ENCODE measurements around the gene PFKP.

Gene PFKP

DNA sequence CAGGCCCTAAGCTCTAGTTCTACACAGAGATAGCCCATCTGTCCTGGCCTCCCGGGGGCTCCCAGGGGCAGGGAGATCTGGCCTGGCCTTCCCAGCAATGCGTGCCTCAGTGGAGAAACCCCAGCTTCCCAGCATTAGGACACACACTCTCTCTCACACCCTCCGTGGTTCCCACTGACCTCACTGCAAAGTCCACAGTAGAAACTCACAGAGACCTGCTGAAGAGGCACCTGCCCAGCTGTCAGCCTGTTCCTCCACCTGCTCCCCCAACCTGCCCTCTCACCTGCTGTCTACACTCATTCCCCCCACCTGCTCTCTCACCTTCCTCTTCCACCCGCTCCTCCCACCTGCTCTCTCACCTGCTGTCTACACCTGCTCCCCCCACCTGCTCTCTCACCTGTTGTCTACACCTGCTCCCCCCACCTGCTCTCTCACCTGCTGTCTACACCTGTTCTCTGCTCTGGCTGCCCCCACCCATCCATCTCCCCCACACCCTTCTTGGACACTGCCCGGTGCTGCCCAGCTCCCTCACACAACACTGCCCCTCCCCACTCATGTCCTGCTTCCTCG lies 21.1 kb upstream of the PFKP start:
- Histone ChIP-seq H3K36me3 (ENCODE audit: control insufficient read depth, insufficient read depth, low read length) (no peaks in the 10 kb centered on the region), H3K9me3 (ENCODE audit: control insufficient read depth, low read length) (no peaks in the 10 kb centered on the region), H3K27me3 (ENCODE audit: control insufficient read depth, insufficient read depth, low read length, poor library complexity, severe bottlenecking) (no peaks in the 10 kb centered on the region), H3K4me3 (ENCODE audit: insufficient read depth, low read depth, low read length) (no peak overlapping the region), H3K4me1 (ENCODE audit: control insufficient read depth, insufficient read depth, low read length) (peaks cover 39% of the 10 kb centered on the region), H3K27ac (ENCODE audit: insufficient read depth, low read depth, low read length, poor library complexity, severe bottlenecking) (no peak overlapping the region)
- WGBS, 2 experiments = 83 to 84% methylated on average over 6 of the region's 6 CpGs

DNA sequence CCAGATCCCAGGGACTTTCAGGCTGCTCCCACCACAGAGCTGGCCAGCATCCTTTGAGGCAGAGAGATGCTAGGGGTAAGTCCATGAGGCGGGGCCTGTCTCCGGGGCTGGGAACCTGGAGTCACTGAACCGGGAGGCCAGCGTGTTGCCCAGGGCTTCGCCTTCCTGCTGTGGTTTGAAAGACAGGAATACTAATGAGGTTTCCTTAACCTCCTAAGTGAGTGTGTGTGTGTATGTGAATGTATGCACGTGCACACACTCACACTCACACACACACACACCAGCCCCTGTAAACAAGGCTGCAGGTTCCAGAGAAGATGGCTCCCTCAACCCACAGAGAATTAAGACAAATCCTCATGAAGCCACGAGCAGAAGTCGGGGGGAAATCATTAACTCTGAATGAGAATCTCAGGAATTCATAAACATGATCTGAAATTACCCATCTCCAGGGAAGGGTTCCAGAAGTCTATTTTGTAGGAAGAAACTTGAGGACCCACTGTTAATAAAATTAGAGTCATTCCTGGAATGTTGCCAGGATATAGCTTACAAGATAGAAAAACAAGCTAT lies 20.3 kb upstream of the PFKP start:
- Histone ChIP-seq H3K9me3 (ENCODE audit: control insufficient read depth, low read length) (no peaks in the 10 kb centered on the region), H3K27me3 (ENCODE audit: control insufficient read depth, insufficient read depth, low read length, poor library complexity, severe bottlenecking) (no peaks in the 10 kb centered on the region), H3K4me3 (ENCODE audit: insufficient read depth, low read depth, low read length) (no peak overlapping the region), H3K27ac (ENCODE audit: insufficient read depth, low read depth, low read length, poor library complexity, severe bottlenecking) (no peak overlapping the region), H3K4me1 (ENCODE audit: control insufficient read depth, insufficient read depth, low read length) (peaks cover 39% of the 10 kb centered on the region), H3K36me3 (ENCODE audit: control insufficient read depth, insufficient read depth, low read length) (no peaks in the 10 kb centered on the region)
- WGBS, 2 experiments = 45 to 58% methylated on average over 8 of the region's 8 CpGs

DNA sequence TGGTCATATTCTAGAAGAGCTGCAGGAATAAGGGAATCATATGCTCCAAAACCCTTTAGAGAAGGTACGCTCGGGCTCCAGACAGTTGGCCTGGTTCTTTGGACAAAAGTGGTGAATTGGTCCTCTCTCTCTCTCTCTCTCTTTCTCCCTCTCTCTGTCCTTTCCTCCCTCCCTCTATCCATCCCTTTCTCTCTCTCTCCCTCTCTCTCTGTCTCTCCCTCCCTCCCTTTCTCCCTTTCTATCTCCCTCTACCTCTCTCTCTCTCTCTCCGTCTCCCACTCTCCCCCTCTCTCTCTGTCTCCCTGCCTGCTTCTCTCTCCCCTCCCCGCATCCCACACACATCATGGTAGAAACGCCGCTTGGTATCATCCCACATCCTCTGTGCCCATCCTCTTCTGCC lies 19.8 kb upstream of the PFKP start:
- Histone ChIP-seq H3K4me1 (ENCODE audit: control insufficient read depth, insufficient read depth, low read length) (peaks cover 39% of the 10 kb centered on the region), H3K27ac (ENCODE audit: insufficient read depth, low read depth, low read length, poor library complexity, severe bottlenecking) (no peak overlapping the region), H3K4me3 (ENCODE audit: insufficient read depth, low read depth, low read length) (no peak overlapping the region), H3K36me3 (ENCODE audit: control insufficient read depth, insufficient read depth, low read length) (no peaks in the 10 kb centered on the region), H3K9me3 (ENCODE audit: control insufficient read depth, low read length) (no peaks in the 10 kb centered on the region), H3K27me3 (ENCODE audit: control insufficient read depth, insufficient read depth, low read length, poor library complexity, severe bottlenecking) (no peaks in the 10 kb centered on the region)
- WGBS, 2 experiments = 86 to 89% methylated on average over 6 of the region's 6 CpGs

DNA sequence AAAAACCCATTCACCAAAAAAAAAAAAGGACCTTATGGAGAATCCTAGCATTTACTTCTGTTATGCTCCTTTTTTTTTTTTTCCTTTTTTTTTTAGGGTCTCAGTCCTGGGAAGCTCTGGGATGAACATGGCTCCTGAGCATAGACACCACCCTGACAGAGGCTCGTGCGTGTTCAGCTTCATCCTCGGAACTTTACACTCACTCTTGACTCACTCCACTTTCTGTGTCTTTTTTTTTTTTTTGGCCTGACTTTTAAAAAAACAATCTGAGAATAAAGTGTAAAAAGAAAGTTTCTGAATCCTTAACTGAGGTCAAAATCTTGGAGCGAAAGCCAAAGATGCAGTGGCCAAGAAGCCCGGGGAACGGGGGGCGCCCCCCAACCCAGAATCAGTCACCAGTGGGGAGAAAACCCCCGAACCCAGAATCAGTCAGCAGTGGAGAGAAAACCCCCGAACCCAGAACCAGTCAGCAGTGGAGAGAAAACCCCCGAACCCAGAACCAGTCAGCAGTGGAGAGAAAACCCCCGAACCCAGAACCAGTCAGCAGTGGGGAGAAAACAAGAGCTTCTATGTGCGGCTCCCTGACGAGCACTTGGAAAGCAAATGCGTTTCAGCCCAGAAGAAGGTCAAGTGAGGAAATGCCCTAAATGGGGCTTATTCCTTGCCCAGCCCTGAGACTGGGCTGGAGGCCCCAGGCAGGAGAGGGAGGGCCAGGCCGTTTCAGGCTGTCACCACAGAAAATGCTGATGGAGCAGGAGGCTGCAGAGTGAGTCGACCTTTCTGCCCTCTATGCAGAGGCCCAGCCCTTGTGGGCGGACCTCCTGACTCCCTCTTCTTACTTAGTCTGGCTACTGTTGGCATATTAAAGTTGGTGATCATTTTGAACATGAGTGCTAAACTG lies 19.0 kb upstream of the PFKP start:
- Histone ChIP-seq H3K27me3 (ENCODE audit: control insufficient read depth, insufficient read depth, low read length, poor library complexity, severe bottlenecking) (no peaks in the 10 kb centered on the region), H3K27ac (ENCODE audit: insufficient read depth, low read depth, low read length, poor library complexity, severe bottlenecking) (no peak overlapping the region), H3K4me3 (ENCODE audit: insufficient read depth, low read depth, low read length) (no peak overlapping the region), H3K9me3 (ENCODE audit: control insufficient read depth, low read length) (no peaks in the 10 kb centered on the region), H3K36me3 (ENCODE audit: control insufficient read depth, insufficient read depth, low read length) (no peaks in the 10 kb centered on the region), H3K4me1 (ENCODE audit: control insufficient read depth, insufficient read depth, low read length) (peaks cover 39% of the 10 kb centered on the region)
- WGBS, 2 experiments = 67% methylated on average over 17 of the region's 17 CpGs

DNA sequence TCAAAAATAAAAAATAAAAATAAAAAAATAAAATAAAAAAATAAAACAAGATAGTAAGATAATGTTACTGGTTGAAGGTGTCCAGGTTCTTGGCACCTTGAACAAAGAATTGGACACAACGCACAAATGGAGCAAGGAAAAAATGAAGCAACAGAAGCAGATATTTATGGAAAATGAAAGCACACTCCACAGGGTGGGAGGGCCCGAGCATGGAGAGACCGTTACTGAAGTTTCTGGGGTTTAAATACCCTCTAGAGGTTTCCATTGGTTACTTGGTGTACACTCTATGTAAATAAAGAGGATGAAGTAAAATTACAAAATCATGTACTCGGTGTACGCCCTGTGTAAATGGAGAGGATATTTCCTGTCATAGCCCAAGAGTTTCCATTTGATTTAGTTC lies 15.7 kb upstream of the PFKP start:
- Histone ChIP-seq H3K9me3 (ENCODE audit: control insufficient read depth, low read length) (no peaks in the 10 kb centered on the region), H3K27ac (ENCODE audit: insufficient read depth, low read depth, low read length, poor library complexity, severe bottlenecking) (no peak overlapping the region), H3K4me3 (ENCODE audit: insufficient read depth, low read depth, low read length) (no peak overlapping the region), H3K4me1 (ENCODE audit: control insufficient read depth, insufficient read depth, low read length) (peaks cover 18% of the 10 kb centered on the region), H3K36me3 (ENCODE audit: control insufficient read depth, insufficient read depth, low read length) (no peaks in the 10 kb centered on the region), H3K27me3 (ENCODE audit: control insufficient read depth, insufficient read depth, low read length, poor library complexity, severe bottlenecking) (no peaks in the 10 kb centered on the region)
- 92 to 95% methylated on average over 5 of the region's 5 CpGs for WGBS, 2 experiments

DNA sequence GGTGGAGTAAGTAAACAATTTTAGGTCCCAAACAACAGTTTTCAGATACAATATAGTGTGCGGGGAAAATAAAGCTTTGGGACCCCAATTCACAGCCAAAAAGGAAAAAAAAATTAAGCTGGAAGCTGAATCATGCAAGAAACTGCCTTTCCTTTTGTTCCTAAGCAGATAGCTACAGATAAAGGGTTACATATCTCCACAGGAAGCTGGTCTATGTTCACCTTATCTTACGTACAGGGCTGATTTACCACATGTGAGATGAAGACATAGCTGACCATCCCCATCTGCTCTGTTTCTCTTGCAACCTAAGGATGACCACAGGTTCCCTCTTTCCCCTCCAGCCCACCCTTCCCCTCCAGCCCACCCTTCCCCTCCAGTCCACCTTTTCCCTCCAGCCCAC lies 14.2 kb upstream of the PFKP start:
- 92 to 98% methylated on average over 2 of the region's 2 CpGs for WGBS, 2 experiments
- H3K4me3 ChIP-seq (ENCODE audit: insufficient read depth, low read depth, low read length) = no peak overlapping the region
- no peaks in the 10 kb centered on the region for H3K36me3 ChIP-seq (ENCODE audit: control insufficient read depth, insufficient read depth, low read length)
- no peaks in the 10 kb centered on the region for H3K9me3 ChIP-seq (ENCODE audit: control insufficient read depth, low read length)
- H3K4me1 ChIP-seq (ENCODE audit: control insufficient read depth, insufficient read depth, low read length) = peaks cover 7% of the 10 kb centered on the region
- no peaks in the 10 kb centered on the region for H3K27me3 ChIP-seq (ENCODE audit: control insufficient read depth, insufficient read depth, low read length, poor library complexity, severe bottlenecking)
- H3K27ac ChIP-seq (ENCODE audit: insufficient read depth, low read depth, low read length, poor library complexity, severe bottlenecking) = no peak overlapping the region

DNA sequence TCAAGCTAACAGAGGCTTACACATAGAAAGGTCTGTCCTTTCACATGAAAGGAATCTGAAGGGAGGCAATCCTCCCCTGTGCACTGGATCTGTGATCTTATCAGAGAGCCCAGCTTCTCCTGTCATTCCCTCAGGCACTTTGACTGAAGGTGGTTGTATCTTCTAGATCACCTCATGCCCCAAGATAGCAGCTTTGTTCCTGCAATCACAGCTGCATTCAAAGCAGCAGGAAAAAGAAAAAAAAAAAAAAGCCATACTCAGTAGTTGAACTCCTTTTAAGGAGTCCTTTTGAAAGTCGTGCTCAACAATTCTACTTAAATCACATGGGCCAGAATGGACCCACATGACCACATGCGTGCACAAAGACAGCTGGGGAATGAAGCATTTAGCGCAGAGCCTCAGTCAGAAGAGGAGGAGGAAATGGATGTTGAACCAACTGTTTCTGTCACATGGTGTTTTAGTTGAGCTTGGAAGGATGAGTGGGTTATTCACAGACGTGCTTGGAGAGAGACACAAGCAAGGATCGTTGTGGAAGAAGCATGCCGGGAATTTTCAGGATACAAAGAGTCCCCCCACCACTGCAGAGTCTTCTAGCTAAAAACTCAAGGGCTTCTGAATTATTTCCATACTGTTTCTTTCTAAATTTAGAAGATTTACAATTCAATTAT lies 13.0 kb upstream of the PFKP start:
- WGBS, 2 experiments = 77 to 83% methylated on average over 6 of the region's 6 CpGs
- Histone ChIP-seq H3K4me3 (ENCODE audit: insufficient read depth, low read depth, low read length) (no peak overlapping the region), H3K27me3 (ENCODE audit: control insufficient read depth, insufficient read depth, low read length, poor library complexity, severe bottlenecking) (no peaks in the 10 kb centered on the region), H3K4me1 (ENCODE audit: control insufficient read depth, insufficient read depth, low read length) (peaks cover 2% of the 10 kb centered on the region), H3K27ac (ENCODE audit: insufficient read depth, low read depth, low read length, poor library complexity, severe bottlenecking) (no peak overlapping the region), H3K36me3 (ENCODE audit: control insufficient read depth, insufficient read depth, low read length) (no peaks in the 10 kb centered on the region), H3K9me3 (ENCODE audit: control insufficient read depth, low read length) (no peaks in the 10 kb centered on the region)

DNA sequence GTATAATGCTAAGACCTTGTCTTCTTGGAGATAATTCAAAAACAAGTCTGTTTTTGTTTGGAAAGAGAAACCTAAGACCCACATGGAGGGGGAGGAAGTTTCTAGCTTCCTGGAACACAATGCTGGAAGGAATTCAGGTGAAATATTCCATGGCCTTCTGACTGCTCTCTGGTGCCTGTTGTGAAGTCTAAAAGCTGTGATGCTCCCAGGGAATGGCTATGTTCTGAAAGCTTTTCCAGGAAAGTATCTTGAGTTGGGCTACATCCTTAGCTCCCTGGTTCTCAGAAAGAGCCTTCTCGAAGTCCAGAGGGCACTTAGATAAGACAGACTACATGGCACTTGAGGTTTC lies 12.5 kb upstream of the PFKP start:
- Histone ChIP-seq H3K4me1 (ENCODE audit: control insufficient read depth, insufficient read depth, low read length) (peaks cover 2% of the 10 kb centered on the region), H3K9me3 (ENCODE audit: control insufficient read depth, low read length) (no peaks in the 10 kb centered on the region), H3K27ac (ENCODE audit: insufficient read depth, low read depth, low read length, poor library complexity, severe bottlenecking) (no peak overlapping the region), H3K4me3 (ENCODE audit: insufficient read depth, low read depth, low read length) (no peak overlapping the region), H3K27me3 (ENCODE audit: control insufficient read depth, insufficient read depth, low read length, poor library complexity, severe bottlenecking) (no peaks in the 10 kb centered on the region), H3K36me3 (ENCODE audit: control insufficient read depth, insufficient read depth, low read length) (no peaks in the 10 kb centered on the region)
- WGBS, 2 experiments = 88 to 91% methylated on average over 1 of the region's 1 CpG

DNA sequence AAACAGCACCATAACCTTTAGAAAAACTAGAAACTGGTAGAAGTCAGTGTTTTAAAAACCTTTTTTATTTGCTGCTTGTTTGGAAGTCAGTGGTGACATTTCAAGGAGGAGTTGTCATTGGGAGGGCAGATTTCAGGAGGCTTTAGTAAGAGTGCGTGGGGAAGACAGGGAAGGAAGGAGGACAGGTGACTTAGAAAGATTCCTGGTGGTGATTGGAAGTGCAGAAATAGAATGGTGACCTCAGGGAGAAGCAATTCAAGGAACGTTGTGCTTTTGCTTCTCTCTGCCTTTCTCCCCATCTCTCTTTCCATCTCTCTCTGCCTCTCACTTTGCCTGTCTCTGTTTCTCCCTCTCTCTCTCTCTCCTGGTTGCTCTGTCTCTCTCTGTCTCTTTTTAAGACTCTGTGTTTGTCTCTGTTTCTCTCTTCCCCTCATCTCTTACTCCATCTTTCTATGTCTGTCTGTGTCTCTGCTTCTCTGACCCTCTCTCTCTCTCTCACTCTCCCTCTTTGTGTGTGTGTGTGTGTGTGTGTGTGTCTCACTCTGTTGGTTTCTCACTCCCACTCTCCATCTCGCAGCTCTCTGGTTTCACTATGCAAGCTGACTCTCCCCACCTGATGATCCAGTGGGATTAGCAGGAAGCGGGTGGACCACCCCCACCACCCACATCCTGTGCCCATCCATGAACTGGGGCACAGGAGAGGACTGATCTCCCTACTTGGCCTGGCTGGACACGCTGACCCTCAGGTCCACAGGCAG lies 10.9 kb upstream of the PFKP start:
- no peak overlapping the region for H3K4me3 ChIP-seq (ENCODE audit: insufficient read depth, low read depth, low read length)
- H3K27ac ChIP-seq (ENCODE audit: insufficient read depth, low read depth, low read length, poor library complexity, severe bottlenecking) = no peak overlapping the region
- no peaks in the 10 kb centered on the region for H3K27me3 ChIP-seq (ENCODE audit: control insufficient read depth, insufficient read depth, low read length, poor library complexity, severe bottlenecking)
- no peaks in the 10 kb centered on the region for H3K9me3 ChIP-seq (ENCODE audit: control insufficient read depth, low read length)
- WGBS, 2 experiments = 77 to 80% methylated on average over 5 of the region's 5 CpGs
- H3K36me3 ChIP-seq (ENCODE audit: control insufficient read depth, insufficient read depth, low read length) = no peaks in the 10 kb centered on the region
- H3K4me1 ChIP-seq (ENCODE audit: control insufficient read depth, insufficient read depth, low read length) = peaks cover 2% of the 10 kb centered on the region
